GM19452 (cell line): ENCODE data around the gene PCCA.
A peak's percentile ranks its signal among the peaks of the same experiment; 100 is the strongest.
"Not testable (repeated sequence)": the region's sequence is repeated elsewhere in the genome, so short reads cannot be mapped to it uniquely, and the experiment has no call there.

Experiments used
- ATAC-seq: cut with Tn5 transposase; IDR thresholded peaks from one replicate; pipeline ENCODE4 v1.9.1; 2021; ENCODE audit not compliant: unreplicated experiment

The PCCA gene

GRCh38 chr13:100088644-100089464, at the start of gene PCCA:
Gene PCCA, plus strand, starts transcription at chr13:100089093. Its CDS starts 28 bp downstream, at chr13:100089121.
- peak; percentile 94 for ATAC-seq

DNA sequence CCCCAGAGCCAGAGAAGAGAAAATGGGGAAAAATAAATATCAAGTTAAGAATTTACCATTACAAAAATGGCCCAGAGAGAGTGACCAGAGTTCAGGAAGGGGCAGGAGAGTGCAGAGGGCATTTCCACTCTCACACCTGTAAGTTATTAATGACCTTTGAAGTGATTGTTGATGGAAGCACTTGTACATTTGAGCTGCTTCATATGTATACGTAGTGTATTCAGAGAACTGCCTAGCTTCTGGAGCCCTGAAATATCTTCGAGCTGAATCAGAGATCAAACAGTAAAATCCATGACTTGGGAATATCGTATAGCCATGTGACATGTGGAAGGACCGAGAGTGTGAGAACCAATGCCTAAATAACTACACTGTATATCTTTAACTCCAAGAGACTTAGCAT, 49.2 kb upstream of the PCCA start:
- no peak for ATAC-seq

DNA sequence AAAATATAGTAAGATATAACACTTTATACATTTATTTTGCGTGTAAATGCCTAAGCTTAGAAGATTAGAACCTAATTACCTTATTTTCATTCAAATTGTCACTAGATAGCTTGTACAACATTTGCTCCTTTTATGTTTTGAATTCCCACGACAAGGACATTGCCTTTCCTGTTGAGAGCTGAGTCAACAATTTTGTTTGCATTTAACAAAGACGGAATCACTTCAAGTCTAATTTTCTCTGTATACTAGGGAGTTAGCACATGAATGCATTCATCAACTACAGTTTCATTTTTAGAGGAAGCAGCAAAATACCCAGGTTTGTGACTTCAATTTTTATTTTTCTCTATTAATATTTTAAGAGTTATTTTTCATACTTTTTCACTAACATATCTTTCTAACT, 48.7 kb upstream of the PCCA start:
- no peak for ATAC-seq

- ATAC-seq, result no peak
Measured at GRCh38 chr13:100044936-100045335, 44.0 kb upstream of the PCCA start.

DNA sequence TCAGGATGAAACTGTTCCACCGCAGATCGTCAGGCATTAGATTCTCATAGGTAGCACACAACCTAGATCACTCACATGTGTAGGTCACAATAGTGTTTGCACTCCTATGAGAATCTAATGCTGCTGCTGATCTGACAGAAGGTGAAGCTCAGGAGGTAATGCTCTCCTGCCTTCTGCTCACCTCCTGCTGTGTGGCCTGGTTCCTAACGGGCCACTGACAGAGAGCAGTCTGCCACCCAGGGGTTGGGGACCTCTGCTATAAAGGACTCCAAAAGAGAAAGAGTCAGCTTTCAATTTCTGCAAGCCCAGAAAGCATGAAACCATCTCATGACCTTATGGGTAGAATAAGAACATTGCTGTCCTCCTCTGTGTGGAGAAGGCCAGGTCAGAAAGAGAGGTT, 43.5 kb upstream of the PCCA start:
- no peak for ATAC-seq

- no peak for ATAC-seq
Measured at GRCh38 chr13:100051070-100051469, 37.8 kb upstream of the PCCA start.

DNA sequence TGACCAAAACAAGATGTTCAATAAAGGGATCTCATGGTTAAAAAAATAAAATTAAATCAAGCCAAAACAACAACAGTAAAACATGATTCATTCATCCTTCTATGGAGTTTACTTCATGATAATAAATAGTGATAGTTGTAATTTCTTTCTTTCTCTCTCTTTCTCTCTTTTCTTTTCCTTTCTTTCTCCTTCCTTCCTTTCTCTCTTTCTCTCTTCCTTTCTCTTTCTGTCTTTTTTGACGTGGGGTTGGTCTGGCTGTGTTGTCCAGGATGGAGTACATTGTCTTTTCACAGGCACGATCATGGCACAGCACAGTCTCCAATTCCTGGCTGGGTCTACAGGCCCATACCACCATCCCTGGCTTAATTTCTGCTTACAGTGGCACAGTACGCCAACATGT, 29.1 kb upstream of the PCCA start:
- ATAC-seq, result no peak

DNA sequence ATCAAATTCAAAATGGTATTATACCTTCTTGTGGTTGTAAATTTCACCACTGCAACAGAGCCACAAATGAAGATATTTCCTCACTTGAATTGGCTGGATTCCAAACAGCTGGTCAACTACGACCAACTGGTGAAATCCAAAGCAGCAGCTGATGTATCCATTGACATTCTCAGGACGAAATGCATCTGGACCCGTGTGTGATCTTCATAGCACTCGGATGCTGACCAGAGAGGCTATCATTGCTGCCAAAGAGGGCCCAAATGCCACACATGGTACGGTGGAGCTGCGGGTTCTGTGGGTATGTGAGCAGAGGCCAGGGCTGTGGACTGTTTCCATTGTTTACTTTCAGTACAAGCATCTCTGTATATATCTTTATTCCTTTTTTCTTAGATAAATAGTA, 25.6 kb upstream of the PCCA start:
- no peak for ATAC-seq

- ATAC-seq, result no peak
Measured at GRCh38 chr13:100063906-100064305, 25.0 kb upstream of the PCCA start.

GRCh38 chr13:100068133-100068931, 20.6 kb upstream of the PCCA start:
- no peak for ATAC-seq

DNA sequence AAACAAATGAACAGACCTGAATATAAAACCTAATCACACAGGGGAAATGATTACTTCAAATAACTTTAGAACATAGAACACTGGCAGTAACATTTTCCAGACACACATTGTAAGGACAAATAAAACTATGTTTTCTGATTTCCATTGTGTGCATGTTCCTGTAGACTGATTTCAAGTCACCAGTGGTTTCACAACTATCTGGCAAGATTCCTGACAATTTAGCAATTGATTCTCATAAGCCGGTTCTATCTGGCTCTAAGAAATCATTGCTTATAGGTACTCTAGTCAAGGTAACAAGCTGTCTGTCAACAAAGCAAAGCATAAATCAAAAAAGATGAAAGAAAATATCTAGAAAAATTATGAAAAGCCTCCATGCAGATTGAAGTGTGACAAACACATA, 19.6 kb upstream of the PCCA start:
- no peak for ATAC-seq

DNA sequence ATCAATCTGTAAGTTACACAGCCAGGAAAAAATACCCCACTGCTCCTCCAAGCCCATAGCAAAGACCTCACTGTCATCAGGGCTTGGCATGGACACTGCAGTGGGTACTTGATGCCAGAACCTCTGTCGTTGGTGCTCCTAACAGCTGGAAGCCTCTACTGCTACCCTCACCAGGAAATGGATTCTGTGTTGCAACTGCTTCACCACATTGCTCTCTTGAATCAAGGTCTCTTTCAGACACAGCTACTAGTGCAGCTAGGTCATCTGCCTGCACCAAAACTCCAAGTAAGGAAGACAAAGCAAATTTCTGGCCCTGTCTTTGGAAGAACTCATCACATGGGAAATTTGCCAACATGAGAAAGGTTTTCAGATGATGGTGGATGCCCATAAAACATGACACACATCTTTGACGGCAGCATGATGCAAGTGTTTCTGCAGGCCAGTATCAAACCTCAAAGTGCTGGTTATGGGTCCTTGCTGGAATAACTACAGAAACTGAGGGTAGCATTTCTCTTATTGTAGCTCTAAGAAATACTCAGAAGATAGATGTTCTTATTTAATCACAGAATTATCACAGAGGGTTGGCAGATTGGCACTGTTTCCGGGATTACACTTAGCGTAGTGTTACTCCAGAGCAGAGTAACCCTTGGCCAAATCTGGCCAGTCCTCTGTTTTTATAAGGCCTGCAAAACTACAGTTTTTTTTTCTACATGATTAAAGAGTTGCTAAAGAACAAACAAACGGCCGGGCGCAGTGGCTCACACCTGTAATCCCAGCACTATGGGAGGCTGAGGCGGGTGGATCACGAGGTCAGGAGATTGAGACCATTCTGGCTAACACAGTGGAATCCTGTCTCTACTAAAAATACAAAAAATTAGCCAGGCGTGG, 12.9 kb upstream of the PCCA start:
- no peak for ATAC-seq

GRCh38 chr13:100079003-100079402, 9.9 kb upstream of the PCCA start:
- not testable (repeated sequence) for ATAC-seq

DNA sequence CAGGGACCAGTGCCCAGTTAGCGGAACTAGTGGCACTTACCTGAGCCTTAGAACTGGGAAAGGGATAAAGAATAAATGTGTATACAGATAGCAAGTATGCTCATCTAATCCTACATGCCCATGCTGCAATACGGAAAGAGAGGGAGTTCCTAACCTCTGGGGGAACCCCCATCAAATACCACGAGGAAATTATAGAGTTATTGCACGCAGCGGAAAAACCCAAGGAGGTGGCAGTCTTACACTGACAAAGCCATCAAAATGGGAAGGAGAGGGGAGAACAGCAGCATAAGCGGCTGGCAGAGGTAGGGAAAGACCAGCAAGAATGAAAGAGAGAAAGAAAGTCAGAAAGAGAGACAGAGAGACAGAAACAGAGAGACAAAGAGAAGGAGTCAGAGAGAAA, 5.5 kb upstream of the PCCA start:
- not testable (repeated sequence) for ATAC-seq

GRCh38 chr13:100088273-100088643, 635 bp upstream of the PCCA start:
- no peak for ATAC-seq

- peak; percentile 13 for ATAC-seq
Measured at GRCh38 chr13:100089465-100090032, 656 bp downstream of the PCCA start.

DNA sequence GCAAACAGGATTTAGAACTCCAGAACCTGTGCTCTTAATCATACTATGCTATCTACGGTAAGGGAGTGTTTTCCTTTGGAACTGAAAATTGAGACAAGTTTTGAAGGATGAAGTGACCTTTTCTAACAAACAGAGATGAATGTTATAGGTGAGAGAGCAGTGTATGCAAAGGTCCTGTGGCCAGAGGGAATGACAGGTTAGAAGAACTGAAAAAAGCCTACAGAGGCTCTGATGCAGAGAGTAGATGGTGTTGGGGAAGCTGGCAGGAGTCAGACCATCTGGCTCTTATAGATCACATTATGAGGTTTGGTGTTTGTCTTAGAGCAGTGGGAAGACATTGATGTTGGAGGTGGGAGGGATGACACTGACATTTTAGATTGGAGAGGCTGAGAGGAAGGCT, 2.0 kb downstream of the PCCA start:
- ATAC-seq, result no peak

DNA sequence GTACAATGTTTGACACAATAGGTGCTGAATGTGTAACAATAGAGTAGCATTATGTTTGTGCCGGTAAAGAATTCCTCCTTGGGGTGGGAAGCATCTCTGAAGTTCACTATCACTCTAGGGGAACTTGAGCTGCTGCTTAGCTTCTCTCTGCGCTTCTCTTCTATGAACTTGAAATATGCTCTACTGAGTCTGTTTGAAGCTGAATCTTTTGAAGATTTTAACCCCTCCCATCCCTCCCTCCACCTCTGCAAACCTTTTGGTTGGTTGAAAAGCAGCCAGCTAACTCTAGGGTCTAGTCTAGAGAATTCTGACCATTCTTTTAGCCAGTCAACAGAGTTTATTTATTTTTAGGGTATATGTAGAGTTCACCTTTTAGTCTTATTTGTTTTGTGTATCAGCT, 2.5 kb downstream of the PCCA start:
- no peak for ATAC-seq

DNA sequence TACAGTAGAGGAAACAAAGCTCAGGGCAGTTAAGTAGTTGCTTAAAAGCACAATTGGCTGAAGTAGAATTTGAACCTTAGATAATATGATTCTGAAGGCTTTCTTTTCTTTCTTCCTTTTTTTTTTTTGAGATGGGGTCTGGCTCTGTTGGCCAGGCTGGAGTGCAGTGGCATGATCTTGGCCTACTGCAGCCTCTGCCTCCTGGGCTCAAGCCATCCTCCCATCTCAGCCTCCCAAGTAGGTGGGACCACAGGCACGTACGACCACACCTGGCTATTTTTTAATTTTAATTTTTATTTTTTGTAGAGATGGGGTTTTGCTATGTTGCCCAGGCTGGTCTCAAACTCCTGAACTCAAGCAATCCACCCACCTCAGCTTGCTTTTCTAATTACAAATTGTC, 3.4 kb downstream of the PCCA start:
- not testable (repeated sequence) for ATAC-seq

DNA sequence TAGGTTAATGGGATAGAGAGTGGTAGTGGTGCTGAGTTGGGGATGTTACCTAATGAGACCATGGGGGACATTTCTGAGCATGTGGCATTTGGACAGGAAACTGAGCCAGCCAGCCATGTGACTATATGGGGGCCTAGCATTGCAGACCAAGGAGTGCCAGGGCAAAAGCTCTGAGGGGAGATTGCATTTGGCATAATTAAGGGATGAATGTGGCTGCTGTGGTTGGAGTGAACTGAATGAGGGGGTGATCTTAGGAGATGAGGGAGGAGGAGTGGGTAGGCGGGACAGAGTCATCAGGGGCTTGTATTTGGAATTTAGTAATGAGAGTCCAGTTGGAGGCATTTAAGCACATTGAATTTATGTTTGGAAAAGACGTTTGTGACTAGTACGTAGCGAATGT, 6.6 kb downstream of the PCCA start:
- ATAC-seq, result no peak

- no peak for ATAC-seq
Measured at GRCh38 chr13:100096526-100096925, 7.6 kb downstream of the PCCA start.
